Right lung (tissue), 5 donors: ENCODE data around the gene SYVN1. TPM values are rescaled to one million over a fixed set of nuclear protein-coding genes. Genes with fewer than 3 reads are reported as not detected.
"Not testable (repeated sequence)": the region's sequence is repeated elsewhere in the genome, so short reads cannot be mapped to it uniquely, and the experiment has no call there.

Source experiments
- DNase-seq, 2 donors: peaks; one replicate each; pipeline ENCODE4 v3.0.0-alpha.2; 2013
- polyA plus RNA-seq, 5 donors: library from polyadenylated mRNA; unstranded; fragments of 120-200 nt; gene quantifications; one replicate each; pipeline versions ENCODE4 v1.2.1 to v1.2.3, GENCODE V29; 2013; ENCODE audit warnings: inconsistent platforms in 1 of 5, low replicate concordance in 1 of 5; ENCODE audit not compliant: insufficient read length in 5 of 5, insufficient read depth in 1 of 5

SYVN1 gene
- polyA plus RNA-seq, 5 donors = 39.1 to 50.0 (median 49.1) TPM

- DNase-seq = no peak
Measured at GRCh38 chr11:65156256-65156655, 21.9 kb upstream of the SYVN1 start.

- no peak for DNase-seq
Measured at GRCh38 chr11:65152122-65152521, 17.8 kb upstream of the SYVN1 start.

- no peak for DNase-seq
Measured at GRCh38 chr11:65151331-65151899, 17.1 kb upstream of the SYVN1 start.

- DNase-seq = peak; percentile 17 to 24
Measured at GRCh38 chr11:65150509-65151299, 16.4 kb upstream of the SYVN1 start.

GRCh38 chr11:65150131-65150508 lies 15.8 kb upstream of the SYVN1 start:
- not testable (repeated sequence) for DNase-seq

GRCh38 chr11:65148657-65149056 lies 14.3 kb upstream of the SYVN1 start:
- no peak for DNase-seq

- DNase-seq = no peak
Measured at GRCh38 chr11:65147352-65148075, 13.2 kb upstream of the SYVN1 start.

- no peak for DNase-seq
Measured at GRCh38 chr11:65141896-65142494, 7.7 kb upstream of the SYVN1 start.

- DNase-seq = no peak
Measured at GRCh38 chr11:65136515-65137096, 2.3 kb upstream of the SYVN1 start.

GRCh38 chr11:65135633-65136145 lies 1.4 kb upstream of the SYVN1 start:
- DNase-seq = no peak

GRCh38 chr11:65134952-65135632 lies 773 bp upstream of the SYVN1 start:
- DNase-seq = peak in 1 of 2 donors; percentile 92

GRCh38 chr11:65133724-65134123 lies 595 bp downstream of the SYVN1 start:
- DNase-seq = no peak

- no peak for DNase-seq
Measured at GRCh38 chr11:65132988-65133700, 1.2 kb downstream of the SYVN1 start.

GRCh38 chr11:65132238-65132987 lies 1.9 kb downstream of the SYVN1 start:
- no peak for DNase-seq

- DNase-seq = no peak
Measured at GRCh38 chr11:65131895-65132237, 2.5 kb downstream of the SYVN1 start.

GRCh38 chr11:65131417-65131776 lies 2.9 kb downstream of the SYVN1 start:
- no peak for DNase-seq

- DNase-seq = no peak
Measured at GRCh38 chr11:65130631-65131416, 3.5 kb downstream of the SYVN1 start.

GRCh38 chr11:65129649-65130441 lies 4.5 kb downstream of the SYVN1 start:
- no peak for DNase-seq
